HL-60 (cell line): ENCODE results near the gene OR52M1.
"Not testable (repeated sequence)": the region's sequence is repeated elsewhere in the genome, so short reads cannot be mapped to it uniquely, and the experiment has no call there.

Experiments
- DNase-seq, 2 experiments: peaks; one replicate each; pipeline ENCODE4 v3.0.0-alpha.2; 2010 to 2020; ENCODE audit warnings: low read depth in 1 of 2, low spot score in 1 of 2
- H3K27ac ChIP-seq: fragments of 250-450 bp; sonication (Bioruptor Pico); replicated peaks from 2 replicates; pipeline ENCODE4 v1.5.1; 2020; ENCODE audit warnings: mild to moderate bottlenecking, moderate library complexity
- H3K27me3 ChIP-seq: fragments of 250-450 bp; sonication (Bioruptor Pico); 2 replicates; pipeline ENCODE4 v1.5.1; 2021; ENCODE audit warnings: mild to moderate bottlenecking, moderate library complexity; ENCODE audit not compliant: insufficient read depth, poor library complexity, severe bottlenecking
- H3K4me3 ChIP-seq: replicated peaks from 2 replicates; pipeline ENCODE4 v1.5.1; 2011; ENCODE audit warnings: mild to moderate bottlenecking, control low read depth, low read length; ENCODE audit not compliant: insufficient read depth
- CTCF ChIP-seq: IDR thresholded peaks from one replicate; pipeline ENCODE4 v1.5.1; 2011; ENCODE audit warnings: low read length, control low read depth, inconsistent platforms; ENCODE audit not compliant: insufficient read depth
- GABPA ChIP-seq: IDR thresholded peaks from 2 replicates; pipeline ENCODE4 v1.6.1; 2012; ENCODE audit warnings: low read depth
- POLR2AphosphoS5 ChIP-seq: IDR thresholded peaks from 2 replicates; pipeline ENCODE4 v1.6.1; 2012; ENCODE audit warnings: low read depth
- REST ChIP-seq: IDR thresholded peaks from 2 replicates; pipeline ENCODE4 v1.6.1; 2012; ENCODE audit warnings: low read depth; ENCODE audit not compliant: insufficient replicate concordance
- SPI1 ChIP-seq: IDR thresholded peaks from 2 replicates; pipeline ENCODE4 v1.6.1; 2012; ENCODE audit warnings: low read depth, mild to moderate bottlenecking, borderline replicate concordance

Gene OR52M1

GRCh38 chr11:4523666-4524065 is 21.3 kb upstream of the OR52M1 start:
- TF ChIP-seq CTCF (no peak), GABPA (no peak), REST (no peak), POLR2AphosphoS5 (no peak), SPI1 (no peak)
- DNase-seq: no peak
- Histone ChIP-seq H3K27ac (no peak overlapping the region), H3K27me3 (no peaks in the 10 kb centered on the region), H3K4me3 (no peak overlapping the region)

GRCh38 chr11:4527926-4528325 is 17.1 kb upstream of the OR52M1 start:
- TF ChIP-seq REST (no peak), SPI1 (no peak), POLR2AphosphoS5 (no peak), CTCF (no peak), GABPA (no peak)
- H3K27me3 ChIP-seq: no peaks in the 10 kb centered on the region
- H3K27ac ChIP-seq: no peak overlapping the region
- no peak overlapping the region for H3K4me3 ChIP-seq
- DNase-seq: no peak

- H3K4me3 ChIP-seq, H3K27me3 ChIP-seq, DNase-seq, H3K27ac ChIP-seq: not testable (repeated sequence)
Measured at GRCh38 chr11:4531686-4532085, 13.3 kb upstream of the OR52M1 start.

- DNase-seq: peak; percentile 8 to 58
- no peak overlapping the region for H3K4me3 ChIP-seq
- H3K27ac ChIP-seq: no peak overlapping the region
- H3K27me3 ChIP-seq: no peaks in the 10 kb centered on the region
- TF ChIP-seq CTCF (peak; percentile 79), SPI1 (no peak)
Measured at GRCh38 chr11:4539603-4540219, 5.3 kb upstream of the OR52M1 start.
